Measurements from ENCODE around the gene APBB1.

APBB1 gene

GRCh38 chr11:6371825-6372224 is 47.1 kb downstream of the APBB1 start:
- H3K4me3 Mint-ChIP-seq, result no peak overlapping the region
- no peaks in the 10 kb centered on the region for H3K36me3 Mint-ChIP-seq (ENCODE audit: low read depth)
- no peaks in the 10 kb centered on the region for H3K4me1 Mint-ChIP-seq
- no peak for TF ChIP-seq CTCF (IDR thresholded peaks at IDR 0.05; ENCODE audit: unreplicated experiment in 3 of 3)
- no peaks in the 10 kb centered on the region for H3K9me3 Mint-ChIP-seq
- no peaks in the 10 kb centered on the region for H3K27me3 Mint-ChIP-seq (ENCODE audit: low read depth)
- no peak overlapping the region for H3K27ac Mint-ChIP-seq

GRCh38 chr11:6365659-6366058 is 53.2 kb downstream of the APBB1 start:
- no peak overlapping the region for H3K27ac Mint-ChIP-seq
- no peaks in the 10 kb centered on the region for H3K9me3 Mint-ChIP-seq
- H3K4me3 Mint-ChIP-seq, result no peak overlapping the region

GRCh38 chr11:6362873-6363678 is 55.8 kb downstream of the APBB1 start:
- Mint-ChIP-seq H3K9me3 (no peaks in the 10 kb centered on the region), H3K4me1 (peaks cover 4% of the 10 kb centered on the region)
- peak; percentile 75 to 89 (median 84) for TF ChIP-seq CTCF (IDR thresholded peaks at IDR 0.05; ENCODE audit: unreplicated experiment in 3 of 3)

More at GRCh38 chr11:6365659-6366058, 53.2 kb downstream of the APBB1 start:
- Mint-ChIP-seq H3K27me3 (ENCODE audit: low read depth) (peaks cover 4% of the 10 kb centered on the region), H3K36me3 (ENCODE audit: low read depth) (no peaks in the 10 kb centered on the region), H3K4me1 (peaks cover 4% of the 10 kb centered on the region)
- TF ChIP-seq CTCF (IDR thresholded peaks at IDR 0.05; ENCODE audit: unreplicated experiment in 3 of 3), result no peak

GRCh38 chr11:6362185-6362872 is 56.6 kb downstream of the APBB1 start:
- Mint-ChIP-seq H3K27me3 (ENCODE audit: low read depth) (peaks cover 4% of the 10 kb centered on the region), H3K4me3 (no peak overlapping the region), H3K36me3 (ENCODE audit: low read depth) (no peaks in the 10 kb centered on the region), H3K9me3 (no peaks in the 10 kb centered on the region), H3K27ac (no peak overlapping the region), H3K4me1 (peaks cover 5% of the 10 kb centered on the region)
- TF ChIP-seq CTCF (IDR thresholded peaks at IDR 0.05; ENCODE audit: unreplicated experiment in 3 of 3), result no peak

More at GRCh38 chr11:6362873-6363678, 55.8 kb downstream of the APBB1 start:
- no peak overlapping the region for H3K4me3 Mint-ChIP-seq
- peaks cover 4% of the 10 kb centered on the region for H3K27me3 Mint-ChIP-seq (ENCODE audit: low read depth)
- H3K27ac Mint-ChIP-seq, result no peak overlapping the region
- no peaks in the 10 kb centered on the region for H3K36me3 Mint-ChIP-seq (ENCODE audit: low read depth)

GRCh38 chr11:6360183-6360582 is 58.7 kb downstream of the APBB1 start:
- Mint-ChIP-seq H3K27ac (no peak overlapping the region), H3K36me3 (ENCODE audit: low read depth) (no peaks in the 10 kb centered on the region)

More at GRCh38 chr11:6360183-6360582, 58.7 kb downstream of the APBB1 start:
- H3K4me3 Mint-ChIP-seq, result no peak overlapping the region
- TF ChIP-seq CTCF (IDR thresholded peaks at IDR 0.05; ENCODE audit: unreplicated experiment in 3 of 3), result no peak
- H3K4me1 Mint-ChIP-seq, result peaks cover 15% of the 10 kb centered on the region
- H3K27me3 Mint-ChIP-seq (ENCODE audit: low read depth), result peaks cover 4% of the 10 kb centered on the region
- H3K9me3 Mint-ChIP-seq, result no peaks in the 10 kb centered on the region

Measured in nephron (organoid).